ENCODE data around the gene CCDC47. TPM values are rescaled to one million over a fixed set of nuclear protein-coding genes. Genes with fewer than 3 reads are reported as not detected.

Gene CCDC47
- polyA plus RNA-seq, 3 donors = 103 to 120 (median 109) TPM

- no peak for DNase-seq (ENCODE audit: extremely low read depth in 1 of 11, low read depth in 9 of 11, low spot score in 4 of 11)
Measured at GRCh38 chr17:63704836-63705235, 68.6 kb downstream of the CCDC47 start.

GRCh38 chr17:63704259-63704576 lies 69.2 kb downstream of the CCDC47 start:
- DNase-seq (ENCODE audit: extremely low read depth in 1 of 11, low read depth in 9 of 11, low spot score in 4 of 11) = no peak

DNA sequence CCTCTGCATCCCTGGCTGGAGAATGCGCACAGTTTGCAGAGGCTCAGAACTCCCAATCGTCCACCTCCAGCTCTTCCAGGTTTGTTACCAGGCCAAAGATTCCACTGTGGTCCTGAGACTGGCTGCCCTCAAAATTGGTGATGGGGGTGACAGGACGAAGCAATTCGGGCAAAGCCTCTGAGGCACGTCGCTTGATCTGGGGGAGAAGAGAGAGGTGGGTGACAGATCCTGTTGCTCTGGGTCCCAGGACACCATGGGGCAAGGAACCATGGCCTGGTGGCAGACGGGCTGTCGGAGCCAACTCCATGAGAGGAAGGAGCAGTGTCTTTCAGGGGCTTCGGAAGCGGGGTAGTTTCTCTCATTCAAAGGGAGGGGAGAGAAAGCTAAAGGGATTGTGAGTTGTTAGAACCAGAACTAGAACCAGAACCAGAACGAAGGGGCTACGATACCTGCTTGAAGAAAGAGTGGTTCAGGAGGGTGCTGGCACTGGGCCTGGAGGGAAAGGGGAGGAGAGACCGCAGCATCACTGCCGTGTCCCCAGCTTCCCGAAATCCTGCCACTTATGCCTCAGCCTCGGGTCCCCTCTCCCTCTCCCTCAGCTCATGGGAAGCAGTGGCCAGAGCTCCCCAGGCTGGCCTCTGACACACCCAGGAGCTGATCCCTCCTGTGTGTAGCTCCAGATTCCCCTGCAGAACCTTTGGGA lies 69.7 kb downstream of the CCDC47 start:
- no peak for DNase-seq (ENCODE audit: extremely low read depth in 1 of 11, low read depth in 9 of 11, low spot score in 4 of 11)

GRCh38 chr17:63703029-63703428 lies 70.4 kb downstream of the CCDC47 start:
- no peak for DNase-seq (ENCODE audit: extremely low read depth in 1 of 11, low read depth in 9 of 11, low spot score in 4 of 11)

DNA sequence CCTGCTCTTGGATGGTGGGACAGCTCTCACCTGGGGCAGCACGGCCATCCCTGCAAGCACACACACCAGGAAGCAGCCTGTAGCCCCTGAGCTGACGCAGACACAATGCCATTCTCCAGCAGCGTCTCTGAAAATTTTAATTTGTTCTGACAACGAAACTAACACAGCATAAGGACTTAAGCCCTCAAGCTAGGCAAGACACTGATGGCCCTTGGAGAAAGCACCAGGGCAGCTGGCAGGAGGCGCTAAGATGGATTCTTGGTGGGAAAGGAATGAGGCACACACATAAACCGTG lies 70.7 kb downstream of the CCDC47 start:
- DNase-seq (ENCODE audit: extremely low read depth in 1 of 11, low read depth in 9 of 11, low spot score in 4 of 11) = no peak

GRCh38 chr17:63701868-63702720 lies 71.3 kb downstream of the CCDC47 start:
- DNase-seq (ENCODE audit: extremely low read depth in 1 of 11, low read depth in 9 of 11, low spot score in 4 of 11) = no peak

- DNase-seq (ENCODE audit: extremely low read depth in 1 of 11, low read depth in 9 of 11, low spot score in 4 of 11) = no peak
Measured at GRCh38 chr17:63701456-63701820, 72.0 kb downstream of the CCDC47 start.

DNA sequence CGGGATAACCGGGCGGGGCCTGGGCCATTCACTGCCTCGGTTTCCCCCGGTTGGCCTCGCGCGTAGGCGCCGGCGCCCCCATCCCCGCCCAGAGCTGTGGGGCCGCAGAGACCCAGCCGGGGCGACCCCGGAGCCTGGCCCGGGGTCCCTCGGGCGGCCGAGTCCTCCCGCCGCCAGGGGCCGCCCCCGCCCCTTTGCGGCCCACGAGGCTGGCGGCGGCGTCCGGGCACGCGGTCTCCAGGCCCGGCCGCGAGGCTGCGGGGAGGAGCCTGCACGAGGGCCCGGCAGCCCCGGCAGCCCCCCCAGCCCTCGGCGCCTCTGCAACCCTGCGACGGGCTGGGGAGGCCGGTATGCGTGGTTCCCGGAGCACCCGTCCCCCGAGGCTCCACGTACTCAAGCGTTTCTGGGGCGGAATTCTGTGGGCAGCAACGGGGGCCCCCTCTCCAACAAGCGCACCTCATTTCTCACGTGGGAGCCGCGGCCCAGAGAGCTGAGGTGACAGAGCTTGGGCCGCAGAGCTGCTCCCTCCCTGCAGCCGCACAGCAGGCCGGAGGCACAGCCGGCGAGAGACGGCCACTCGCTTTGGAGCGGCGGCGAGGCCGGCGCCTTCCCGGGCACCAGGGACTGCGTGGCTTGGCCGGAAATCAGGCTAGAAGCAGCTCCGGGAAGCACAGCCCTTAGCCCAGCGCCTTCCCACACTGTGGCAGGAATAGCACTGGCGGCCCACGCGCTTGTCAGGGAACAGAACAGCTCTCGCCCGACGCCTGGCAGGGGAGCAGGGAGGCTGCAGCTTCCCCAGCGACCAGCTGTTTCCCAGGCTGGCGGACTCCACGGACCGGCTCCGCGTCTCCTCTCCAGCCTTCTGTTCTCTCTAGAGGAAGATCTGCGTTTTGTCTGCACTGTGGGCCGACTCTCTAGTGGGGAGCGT lies 72.6 kb downstream of the CCDC47 start:
- peak in 4 of 11 donors; percentile 28 to 51 (median 42) for DNase-seq (ENCODE audit: extremely low read depth in 1 of 11, low read depth in 9 of 11, low spot score in 4 of 11)

DNA sequence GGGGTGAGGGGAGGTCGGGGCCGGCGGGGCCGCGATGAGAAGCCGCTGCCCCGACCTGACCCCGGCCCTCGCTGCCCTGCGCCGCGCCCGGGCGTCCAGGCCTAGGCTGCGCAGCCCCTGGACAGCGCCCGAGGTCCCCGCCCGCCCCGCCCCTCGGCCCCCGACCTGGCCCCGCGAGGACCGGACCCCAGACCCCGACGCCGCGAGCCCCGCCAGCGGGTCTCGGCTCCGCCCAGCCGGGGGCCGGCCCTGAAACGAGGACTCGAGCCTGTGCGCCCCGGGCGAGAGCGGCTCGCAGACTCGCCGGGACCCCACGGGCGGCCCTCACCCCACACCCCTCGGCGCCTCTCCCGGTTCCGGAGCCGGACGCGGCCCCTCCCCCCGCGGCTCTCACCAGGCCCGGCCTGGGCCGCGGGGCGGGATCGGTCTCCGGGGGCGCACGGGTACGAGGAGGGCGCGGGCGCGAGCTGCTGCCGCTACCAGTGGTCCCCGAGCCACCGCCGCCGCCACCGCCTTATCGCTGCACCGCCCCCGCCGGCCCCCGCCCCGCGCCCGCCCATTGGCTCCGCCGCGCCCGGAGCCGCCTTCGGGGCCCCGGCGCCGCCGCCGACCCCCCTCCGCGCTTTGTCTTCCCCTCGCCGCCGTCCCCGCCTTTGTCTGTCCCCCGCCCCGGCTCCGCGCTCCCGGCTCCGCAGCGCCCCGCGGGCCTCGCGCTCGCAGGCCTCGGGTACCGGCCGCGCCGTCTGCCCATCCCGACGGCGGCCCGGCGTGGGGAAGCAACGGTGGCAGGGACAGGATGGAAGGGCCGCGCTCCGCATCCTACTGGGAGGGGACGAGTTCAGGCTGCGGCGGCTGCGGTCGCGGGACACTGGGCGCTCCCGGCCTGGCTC lies 73.5 kb downstream of the CCDC47 start, which contains the start of gene LIMD2:
Gene LIMD2 (minus strand): TSS at position 488 of the 890 bp plus-strand sequence. CDS start 827 bp downstream, outside the sequence.
- DNase-seq (ENCODE audit: extremely low read depth in 1 of 11, low read depth in 9 of 11, low spot score in 4 of 11) = peak in 5 of 11 donors; percentile 26 to 41 (median 39)

- DNase-seq (ENCODE audit: extremely low read depth in 1 of 11, low read depth in 9 of 11, low spot score in 4 of 11) = peak in 4 of 11 donors; percentile 16 to 33 (median 21)
Measured at GRCh38 chr17:63698886-63699637, 74.3 kb downstream of the CCDC47 start.

- DNase-seq (ENCODE audit: extremely low read depth in 1 of 11, low read depth in 9 of 11, low spot score in 4 of 11) = no peak
Measured at GRCh38 chr17:63698381-63698885, 75.0 kb downstream of the CCDC47 start.

DNA sequence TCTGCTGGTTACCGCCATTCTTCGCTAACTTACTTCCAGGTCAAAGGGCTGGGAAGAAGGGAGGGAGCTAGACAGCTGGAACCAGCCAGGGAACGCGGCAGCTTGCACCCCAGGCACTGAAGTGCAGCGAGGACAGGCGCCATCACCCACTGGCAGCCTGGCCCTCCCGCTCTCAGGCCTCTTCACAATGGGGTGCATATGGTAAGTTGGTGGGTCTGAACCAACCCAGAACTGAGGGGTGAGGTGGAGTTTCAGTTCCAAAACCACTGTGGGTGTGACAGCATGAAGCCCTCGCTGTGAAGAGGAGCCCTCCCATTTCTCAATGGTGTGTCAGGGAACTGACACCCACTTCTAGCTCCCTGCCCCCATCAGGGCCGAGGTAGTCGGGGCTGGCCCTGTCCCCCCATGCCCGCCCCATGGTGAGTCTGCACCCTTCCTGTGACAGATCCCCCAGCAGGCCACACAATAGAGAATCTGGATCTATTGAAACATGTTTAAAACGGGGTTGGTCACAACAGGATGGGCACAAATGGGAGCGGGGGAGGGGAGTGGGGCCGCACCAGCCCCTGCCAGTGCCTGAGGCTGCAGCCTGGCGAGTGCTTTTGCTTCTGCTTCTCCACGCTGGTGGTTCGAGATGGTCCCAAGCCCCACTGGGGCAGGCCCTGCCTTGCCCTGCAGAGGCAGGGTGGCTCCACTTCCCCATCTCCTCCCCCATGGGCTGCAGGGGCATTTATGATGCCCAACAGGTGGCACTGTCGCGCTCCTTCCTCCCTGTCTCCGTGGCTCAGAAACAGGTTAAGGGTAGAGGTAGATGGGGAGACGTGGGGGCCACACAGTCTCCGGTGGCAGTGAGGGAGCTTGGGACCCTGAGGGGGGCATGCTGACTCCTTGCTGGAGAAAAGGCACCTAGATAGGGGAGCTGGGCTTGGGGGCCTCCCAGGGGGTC lies 75.8 kb downstream of the CCDC47 start:
- DNase-seq (ENCODE audit: extremely low read depth in 1 of 11, low read depth in 9 of 11, low spot score in 4 of 11) = no peak

- peak in 1 of 11 donors; percentile 15 for DNase-seq (ENCODE audit: extremely low read depth in 1 of 11, low read depth in 9 of 11, low spot score in 4 of 11)
Measured at GRCh38 chr17:63696381-63696961, 76.9 kb downstream of the CCDC47 start.

GRCh38 chr17:63695889-63696288 lies 77.5 kb downstream of the CCDC47 start:
- DNase-seq (ENCODE audit: extremely low read depth in 1 of 11, low read depth in 9 of 11, low spot score in 4 of 11) = no peak
